Measurements from ENCODE around the gene MICAL2.

Gene MICAL2

DNA sequence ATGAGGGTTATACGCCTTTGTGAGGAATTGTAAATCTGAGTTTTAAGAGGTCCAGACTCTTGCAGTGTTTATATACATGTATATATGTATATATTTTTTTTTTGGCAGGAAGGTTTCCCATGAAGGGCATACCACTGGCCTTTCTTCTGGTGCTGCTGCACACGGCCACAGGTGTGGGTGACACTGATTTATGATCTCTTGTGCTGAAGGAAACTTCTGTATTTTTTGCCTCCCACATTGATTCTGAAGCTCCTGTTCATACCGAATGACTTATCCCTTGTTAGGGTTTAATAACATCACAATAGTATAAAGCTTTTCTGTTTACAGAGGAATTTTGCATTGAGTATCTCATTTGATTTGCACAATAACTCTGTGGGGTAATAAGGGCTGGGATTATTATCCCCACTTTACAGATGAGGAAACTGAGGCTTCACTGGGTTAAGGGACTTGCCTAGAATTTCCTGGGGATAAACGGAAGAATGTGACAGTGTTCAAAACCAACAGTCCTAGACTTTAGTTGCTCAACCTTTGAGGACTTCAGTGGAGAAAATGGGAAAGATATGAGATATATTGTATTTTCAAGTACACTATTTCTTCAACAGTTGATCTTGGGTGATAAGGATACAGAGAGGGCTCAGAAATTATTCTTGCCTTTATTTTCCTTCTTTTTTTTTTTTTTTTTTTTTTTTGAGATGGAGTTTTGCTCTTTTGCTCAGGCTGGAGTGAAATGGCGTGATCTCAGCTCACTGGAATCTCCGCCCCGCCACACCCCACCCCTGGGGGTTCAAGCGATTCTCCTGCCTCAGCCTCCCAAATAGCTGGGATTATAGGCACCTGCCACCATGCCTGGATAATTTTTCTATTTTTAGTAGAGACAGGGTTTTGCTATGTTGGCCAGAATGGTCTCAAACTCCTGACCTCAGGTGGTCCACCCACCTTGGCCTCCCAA lies 70.1 kb downstream of the MICAL2 start:
- Histone ChIP-seq H4K20me1 (ENCODE audit: insufficient read depth, low read length) (no peaks in the 10 kb centered on the region), H3K79me2 (ENCODE audit: low read length) (no peaks in the 10 kb centered on the region)
- TF ChIP-seq CTCF (IDR thresholded peaks at IDR 0.05; ENCODE audit: low read depth, low read length) (no peak), EZH2phosphoT487 (IDR thresholded peaks at IDR 0.05; ENCODE audit: low read depth) (no peak)

DNA sequence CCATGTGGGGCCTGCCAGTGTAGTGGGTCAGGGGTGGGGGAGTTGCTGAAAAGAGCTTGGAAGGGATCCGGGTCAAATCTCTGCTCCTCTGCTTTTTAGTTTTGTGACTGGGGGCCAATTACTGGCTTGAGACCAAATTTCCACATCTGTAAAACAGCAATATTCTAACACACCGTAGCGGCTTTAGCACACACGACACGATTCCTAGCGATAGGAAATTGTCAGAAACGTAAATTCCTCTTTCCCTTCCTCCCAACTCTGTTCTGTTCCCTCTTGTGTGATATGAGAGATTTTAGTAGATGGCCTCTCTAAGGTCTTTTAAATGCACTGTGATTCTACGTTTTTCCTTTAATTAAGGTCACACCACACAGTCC lies 71.9 kb downstream of the MICAL2 start:
- no peak overlapping the region for H3K27ac ChIP-seq (ENCODE audit: low read length)
- peaks cover 20% of the 10 kb centered on the region for H3K4me1 ChIP-seq (ENCODE audit: low read length)
- no peaks in the 10 kb centered on the region for H3K79me2 ChIP-seq (ENCODE audit: low read length)
- no peaks in the 10 kb centered on the region for H3K27me3 ChIP-seq (ENCODE audit: low read depth, low read length)
- H2AFZ ChIP-seq (ENCODE audit: low read depth, low read length), result no peak overlapping the region
- H3K4me3 ChIP-seq (ENCODE audit: low read length), result no peak overlapping the region
- TF ChIP-seq EZH2phosphoT487 (IDR thresholded peaks at IDR 0.05; ENCODE audit: low read depth) (no peak), CTCF (IDR thresholded peaks at IDR 0.05; ENCODE audit: low read depth, low read length) (no peak)
- no peaks in the 10 kb centered on the region for H4K20me1 ChIP-seq (ENCODE audit: insufficient read depth, low read length)
- no peaks in the 10 kb centered on the region for H3K36me3 ChIP-seq (replicated peaks; ENCODE audit: low read depth, low read length)
- no peaks in the 10 kb centered on the region for H3K9me3 ChIP-seq (ENCODE audit: insufficient read depth, low read length)
- no peak overlapping the region for H3K9ac ChIP-seq (ENCODE audit: low read length)
- no peak overlapping the region for H3K4me2 ChIP-seq (ENCODE audit: low read length)

More for the DNA sequence above, 70.1 kb downstream of the MICAL2 start:
- Histone ChIP-seq H3K9me3 (ENCODE audit: insufficient read depth, low read length) (no peaks in the 10 kb centered on the region), H2AFZ (ENCODE audit: low read depth, low read length) (no peak overlapping the region), H3K36me3 (replicated peaks; ENCODE audit: low read depth, low read length) (no peaks in the 10 kb centered on the region), H3K4me3 (ENCODE audit: low read length) (no peak overlapping the region), H3K4me1 (ENCODE audit: low read length) (peaks cover 15% of the 10 kb centered on the region), H3K4me2 (ENCODE audit: low read length) (no peak overlapping the region), H3K27ac (ENCODE audit: low read length) (no peak overlapping the region), H3K9ac (ENCODE audit: low read length) (no peak overlapping the region), H3K27me3 (ENCODE audit: low read depth, low read length) (no peaks in the 10 kb centered on the region)

GRCh38 chr11:12182676-12183541 lies 72.5 kb downstream of the MICAL2 start:
- H3K9ac ChIP-seq (ENCODE audit: low read length), result no peak overlapping the region
- H3K4me1 ChIP-seq (ENCODE audit: low read length), result peaks cover 26% of the 10 kb centered on the region
- no peaks in the 10 kb centered on the region for H3K9me3 ChIP-seq (ENCODE audit: insufficient read depth, low read length)
- no peaks in the 10 kb centered on the region for H3K36me3 ChIP-seq (replicated peaks; ENCODE audit: low read depth, low read length)
- no peaks in the 10 kb centered on the region for H3K79me2 ChIP-seq (ENCODE audit: low read length)
- no peak overlapping the region for H3K4me3 ChIP-seq (ENCODE audit: low read length)
- no peak overlapping the region for H3K27ac ChIP-seq (ENCODE audit: low read length)
- no peaks in the 10 kb centered on the region for H3K27me3 ChIP-seq (ENCODE audit: low read depth, low read length)
- no peaks in the 10 kb centered on the region for H4K20me1 ChIP-seq (ENCODE audit: insufficient read depth, low read length)
- no peak overlapping the region for H2AFZ ChIP-seq (ENCODE audit: low read depth, low read length)
- H3K4me2 ChIP-seq (ENCODE audit: low read length), result no peak overlapping the region
- TF ChIP-seq EZH2phosphoT487 (IDR thresholded peaks at IDR 0.05; ENCODE audit: low read depth), result no peak
- TF ChIP-seq CTCF (IDR thresholded peaks at IDR 0.05; ENCODE audit: low read depth, low read length), result no peak
